HepG2 (cell line): ENCODE results near the gene CCDC167. TPM values are rescaled to one million over a fixed set of nuclear protein-coding genes. Genes with fewer than 3 reads are reported as not detected.

Experiments used
- ATAC-seq: fragments of 200-7000 bp; cut with Tn5 transposase; 3 replicates; pipeline ENCODE4 v1.9.1; 2020; ENCODE audit warnings: mild to moderate bottlenecking, moderate library complexity
- BruUV-seq: library from RNA; stranded (reverse); fragments of 400-500 nt; replicated peaks from 2 replicates; lab custom pipeline; 2021; lab: Mats Ljungman, UMichigan
- CTCF ChIA-PET: fragments of 300-600 bp; formaldehyde crosslinking; extraction: SDS; loops from one replicate; lab custom pipeline; 2021; ENCODE audit warnings: low total read pairs, inconsistent platforms, low intra/inter-chr PET ratio; lab: Yijun Ruan, JAX
- POLR2A ChIA-PET: fragments of 350-600 bp; sonication (Branson Sonifier 250); formaldehyde crosslinking; loops from one replicate; lab custom pipeline; 2020; ENCODE audit warnings: antibody characterized with exemption, inconsistent platforms; lab: Yijun Ruan, JAX
- DNase-seq: peaks from one replicate; pipeline ENCODE4 v3.0.0-alpha.2; 2015; ENCODE audit warnings: low spot score
- FAIRE-seq: peaks from 3 replicates; lab custom pipeline; 2011; peaks lifted over from hg19 to GRCh38; lab: Jason Lieb, UNC
- H2AFZ ChIP-seq: one replicate; pipeline ENCODE4 v1.6.1; 2011; ENCODE audit warnings: low read length, inconsistent platforms
- H3K27ac ChIP-seq: fragments of 300-600 bp; 3 replicates; pipeline ENCODE4 v1.8.0; 2011; ENCODE audit warnings: mixed run types, mild to moderate bottlenecking, mixed read lengths, low read length, inconsistent platforms; ENCODE audit not compliant: insufficient read depth; ENCODE audit errors: extremely low read length
- H3K27me3 ChIP-seq, 2 experiments: fragments of 200-600 bp in 1 of 2; 2 replicates in 1 of 2; 3 replicates in 1 of 2; pipeline versions ENCODE4 v1.6.0 to v1.8.0; 2011; ENCODE audit warnings: low read length in 2 of 2, mild to moderate bottlenecking in 2 of 2, moderate library complexity in 2 of 2, inconsistent platforms in 1 of 2; ENCODE audit not compliant: insufficient read depth in 2 of 2, control insufficient read depth in 1 of 2
- H3K36me3 ChIP-seq, 2 experiments: fragments of 200-600 bp in 1 of 2; replicated peaks in 1 of 2; 2 replicates in 1 of 2; 3 replicates in 1 of 2; pipeline versions ENCODE4 v1.5.1 to v1.8.0; 2011; ENCODE audit warnings: low read length in 2 of 2, inconsistent platforms in 1 of 2; ENCODE audit not compliant: insufficient read depth in 2 of 2, control insufficient read depth in 1 of 2
- H3K4me1 ChIP-seq: 2 replicates; pipeline ENCODE4 v1.5.1; 2012; ENCODE audit warnings: low read length, inconsistent platforms; ENCODE audit not compliant: insufficient read depth
- H3K4me2 ChIP-seq: 2 replicates; pipeline ENCODE4 v1.6.0; 2011; ENCODE audit warnings: low read depth, low read length, inconsistent platforms
- H3K4me3 ChIP-seq, 3 experiments: fragments of 200-600 bp in 1 of 3; sonication (generic), shearing (Covaris generic) in 1 of 3; replicated peaks in 1 of 3; 2 replicates each; pipeline ENCODE4 v1.5.1; 2011 to 2016; ENCODE audit warnings: low read length in 3 of 3, inconsistent platforms in 2 of 3, low read depth in 2 of 3, mild to moderate bottlenecking in 2 of 3, control low read depth in 1 of 3, mixed read lengths in 1 of 3; ENCODE audit not compliant: insufficient read depth in 1 of 3
- H3K79me2 ChIP-seq: one replicate; pipeline ENCODE4 v1.6.1; 2011; ENCODE audit warnings: low read length, inconsistent platforms; ENCODE audit not compliant: insufficient read depth
- H3K9ac ChIP-seq: 2 replicates; pipeline ENCODE4 v1.6.0; 2011; ENCODE audit warnings: mild to moderate bottlenecking, low read depth, low read length, inconsistent platforms; ENCODE audit not compliant: insufficient read depth
- H3K9me3 ChIP-seq: 2 replicates; pipeline ENCODE4 v1.5.1; 2012; ENCODE audit warnings: mild to moderate bottlenecking, low read length
- H4K20me1 ChIP-seq: 2 replicates; pipeline ENCODE4 v1.6.0; 2011; ENCODE audit warnings: inconsistent platforms, mild to moderate bottlenecking, low read length, moderate library complexity; ENCODE audit not compliant: insufficient read depth
- ARHGAP35 ChIP-seq: sonication (generic); formaldehyde crosslinking; IDR thresholded peaks from 2 replicates; pipeline ENCODE4 v1.9.0; 2022; ENCODE audit warnings: mild to moderate bottlenecking, inconsistent platforms, moderate library complexity, missing genetic modification reagents, borderline replicate concordance
- CBFB ChIP-seq: sonication (generic); formaldehyde crosslinking; IDR thresholded peaks from 2 replicates; pipeline ENCODE4 v1.4.0; 2020; ENCODE audit warnings: missing genetic modification reagents
- KLF16 ChIP-seq, 2 experiments: sonication (generic) in 1 of 2; formaldehyde crosslinking in 1 of 2; IDR thresholded peaks; 2 replicates each; pipeline versions ENCODE4 v1.6.1 to v1.8.0; 2016 to 2023; ENCODE audit warnings: missing genetic modification reagents in 2 of 2, missing compliant biosample characterization in 1 of 2
- MED1 ChIP-seq: sonication (generic); formaldehyde crosslinking; IDR thresholded peaks from 2 replicates; pipeline ENCODE4 v1.4.0; 2020; ENCODE audit warnings: missing genetic modification reagents
- MLLT10 ChIP-seq: sonication (generic); formaldehyde crosslinking; IDR thresholded peaks from 2 replicates; pipeline ENCODE4 v1.4.0; 2020; ENCODE audit warnings: missing genetic modification reagents
- NR1H2 ChIP-seq: sonication (generic); formaldehyde crosslinking; IDR thresholded peaks from 2 replicates; pipeline ENCODE4 v1.8.1; 2022; ENCODE audit warnings: low read depth, missing genetic modification reagents, borderline replicate concordance
- NR2F1 ChIP-seq, 2 experiments: fragments of 450-650 bp in 1 of 2; formaldehyde crosslinking in 1 of 2; IDR thresholded peaks; 2 replicates each; pipeline versions ENCODE4 v1.5.0 to v1.6.1; 2016 to 2020; ENCODE audit warnings: mild to moderate bottlenecking in 1 of 2, missing compliant biosample characterization in 1 of 2, missing genetic modification reagents in 1 of 2, moderate library complexity in 1 of 2
- NR2F2 ChIP-seq: IDR thresholded peaks from 2 replicates; pipeline ENCODE4 v1.6.1; 2012; ENCODE audit warnings: low read depth, inconsistent platforms, borderline replicate concordance
- SETDB1 ChIP-seq: sonication (generic); formaldehyde crosslinking; IDR thresholded peaks from 2 replicates; pipeline ENCODE4 v1.5.1; 2020; ENCODE audit warnings: missing genetic modification reagents, mild to moderate bottlenecking, borderline replicate concordance
- TEF ChIP-seq: sonication (generic); formaldehyde crosslinking; IDR thresholded peaks from 2 replicates; pipeline ENCODE4 v1.5.0; 2020; ENCODE audit warnings: missing genetic modification reagents
- ZBTB4 ChIP-seq: sonication (generic); formaldehyde crosslinking; IDR thresholded peaks from 2 replicates; pipeline ENCODE4 v1.4.0; 2020; ENCODE audit warnings: missing genetic modification reagents, mild to moderate bottlenecking, borderline replicate concordance
- ZHX2 ChIP-seq, 2 experiments: sonication (generic) in 1 of 2; formaldehyde crosslinking in 1 of 2; IDR thresholded peaks; 2 replicates each; pipeline versions ENCODE4 v1.6.1 to v1.9.0; 2014 to 2022; ENCODE audit warnings: antibody characterized with exemption in 1 of 2, borderline replicate concordance in 1 of 2, inconsistent platforms in 1 of 2, low read depth in 1 of 2, missing genetic modification reagents in 1 of 2
- ZNF556 ChIP-seq: sonication (generic); formaldehyde crosslinking; IDR thresholded peaks from 2 replicates; pipeline ENCODE4 v1.4.0; 2020; ENCODE audit warnings: mild to moderate bottlenecking, missing genetic modification reagents, borderline replicate concordance
- ZNF580 ChIP-seq: IDR thresholded peaks from 2 replicates; pipeline ENCODE4 v1.6.1; 2016; ENCODE audit warnings: low read depth, borderline replicate concordance
- WGBS: methylation state at CpG from one replicate; pipeline ENCODE4 v1.1.6; 2017; ENCODE audit warnings: low lambda C conversion rate; 5-methylcytosine and 5-hydroxymethylcytosine counted together
- in situ Hi-C: cut with HindIII; loops from 2 replicates; pipeline ENCODE4 v1.10.0; 2017; ENCODE audit warnings: low pct_unique_long_range_greater_than_20kb; ENCODE audit not compliant: extremely low pct_ligation_motif_present
- intact Hi-C: fragments of 100-400 bp; cut with micrococcal nuclease; formaldehyde crosslinking; loops from one replicate; pipeline ENCODE4 v1.10.0; 2022; ENCODE audit not compliant: unreplicated experiment
- polyA plus RNA-seq, 8 experiments: library from polyadenylated mRNA; depleted of rRNA in 3 of 8; stranded (reverse) in 7 of 8; unstranded in 1 of 8; fragments of >200 nt; fragmentation: Illumina TruSeq in 4 of 8; extraction: Trizol in 4 of 8; gene quantifications; 2 replicates each; pipeline versions ENCODE4 v1.2.1 to v1.2.3, GENCODE V29; 2011 to 2016; ENCODE audit warnings: low read depth in 4 of 8, missing spikeins in 1 of 8, mixed read lengths in 1 of 8; ENCODE audit not compliant: insufficient read depth in 1 of 8
- total RNA-seq, 5 experiments: library from RNA; depleted of rRNA; stranded (reverse); fragments of >200 nt; fragmentation: Illumina TruSeq; extraction: Trizol; gene quantifications; 2 replicates each; pipeline ENCODE4 v1.2.3, GENCODE V29; 2016; ENCODE audit warnings: low read depth in 1 of 5

CCDC167 gene
- total and polyA plus RNA-seq, 2 of the 13 experiments (the other 11 are each of a cell fraction or from before 2014, with no cell fraction given), result 48.4 to 66.8 TPM

GRCh38 chr6:37456126-37456525, 43.6 kb downstream of the CCDC167 start:
- H3K4me3 ChIP-seq, result no peak overlapping the region
- no TSS peak for BruUV-seq
- CTCF ChIA-PET, result no interaction called here
- no peak overlapping the region for H3K27ac ChIP-seq
- no peaks in the 10 kb centered on the region for H4K20me1 ChIP-seq
- POLR2A ChIA-PET, result no interaction called here
- intact Hi-C loops (no loop called here), in situ Hi-C loops (no loop called here)
- no peaks in the 10 kb centered on the region for H3K27me3 ChIP-seq
- no peak for ATAC-seq
- no peaks in the 10 kb centered on the region for H3K79me2 ChIP-seq
- 0 out of 2 replicates have a peak, but pooled peaks cover 6% of the 10 kb centered on the region for H3K4me1 ChIP-seq
- no peak for DNase-seq
- H3K4me2 ChIP-seq, result no peak overlapping the region
- 98% methylated on average over 6 of the region's 6 CpGs for WGBS
- FAIRE-seq, result no peak
- peaks cover 38 to 90% of the 10 kb centered on the region in 2 experiments for H3K36me3 ChIP-seq
- H3K9me3 ChIP-seq, result no peaks in the 10 kb centered on the region
- no peak overlapping the region for H2AFZ ChIP-seq
- H3K9ac ChIP-seq, result no peak overlapping the region
- TF ChIP-seq MLLT10 (CRISPR knock-in tag) (no peak), TEF (no peak), NR1H2 (no peak), SETDB1 (CRISPR knock-in tag) (no peak), ZBTB4 (CRISPR knock-in tag) (no peak), NR2F2 (no peak), ZNF556 (CRISPR knock-in tag) (no peak), CBFB (no peak), NR2F1 (CRISPR knock-in tag; IDR thresholded peaks at IDR 0.05) (no peak), MED1 (CRISPR knock-in tag) (no peak), ZHX2 (IDR thresholded peaks at IDR 0.05; ENCODE audit: low read depth) (no peak), ZHX2 (CRISPR knock-in tag; IDR thresholded peaks at IDR 0.05; ENCODE audit: borderline replicate concordance) (no peak), ARHGAP35 (CRISPR knock-in tag) (no peak), ZNF580 (CRISPR knock-in tag) (no peak), KLF16 (CRISPR knock-in tag; IDR thresholded peaks at IDR 0.05) (no peak)
